IMR-90 (cell line): ENCODE measurements around the gene CUBN.

ENCODE experiments used
- CEBPB ChIP-seq: IDR thresholded peaks from 2 replicates; pipeline ENCODE4 v1.6.1; 2012; ENCODE audit warnings: low read depth, low read length, improper control_type of control experiment
- CTCF ChIP-seq: conservative IDR thresholded peaks from 2 replicates; pipeline ENCODE4 v1.5.1; 2012; ENCODE audit warnings: mild to moderate bottlenecking, low read depth, low read length, improper control_type of control experiment
- FOS ChIP-seq: fragments of 150-350 bp; IDR thresholded peaks from 2 replicates; pipeline ENCODE4 v1.6.1; 2016; ENCODE audit warnings: low read depth, low read length
- MXI1 ChIP-seq: IDR thresholded peaks from 2 replicates; pipeline ENCODE4 v1.6.1; 2012; ENCODE audit warnings: low read depth, mild to moderate bottlenecking, low read length, moderate library complexity, borderline replicate concordance
- NFE2L2 ChIP-seq: fragments of 150-350 bp; IDR thresholded peaks from 2 replicates; pipeline ENCODE4 v1.6.1; 2016; ENCODE audit warnings: low read depth, mild to moderate bottlenecking, low read length
- POLR2A ChIP-seq: IDR thresholded peaks from 2 replicates; pipeline ENCODE4 v1.6.1; 2012; ENCODE audit warnings: mild to moderate bottlenecking, low read depth, low read length
- RAD21 ChIP-seq: IDR thresholded peaks from 2 replicates; pipeline ENCODE4 v1.6.1; 2012; ENCODE audit warnings: low read length, improper control_type of control experiment
- RCOR1 ChIP-seq: IDR thresholded peaks from 2 replicates; pipeline ENCODE4 v1.6.1; 2012; ENCODE audit warnings: mild to moderate bottlenecking, low read length, improper control_type of control experiment; ENCODE audit not compliant: insufficient replicate concordance
- RFX5 ChIP-seq: IDR thresholded peaks from 2 replicates; pipeline ENCODE4 v1.8.0; 2012; ENCODE audit warnings: low read depth, mild to moderate bottlenecking, low read length, moderate library complexity
- USF2 ChIP-seq: fragments of 150-350 bp; IDR thresholded peaks from 2 replicates; pipeline ENCODE4 v1.6.1; 2017; ENCODE audit warnings: mild to moderate bottlenecking, antibody characterized with exemption, low read length, low read depth

- TF ChIP-seq CTCF (no peak), MXI1 (no peak), POLR2A (no peak), CEBPB (no peak), USF2 (no peak), RAD21 (no peak), FOS (no peak), RFX5 (no peak), RCOR1 (no peak), NFE2L2 (no peak)
Measured at GRCh38 chr10:17125206-17125893, 4.3 kb downstream of the CUBN start.
